HG03280 (cell line): ENCODE data around the gene CEACAM8.
"Not testable (repeated sequence)": the region's sequence is repeated elsewhere in the genome, so short reads cannot be mapped to it uniquely, and the experiment has no call there.

ENCODE experiments used
- ATAC-seq: cut with Tn5 transposase; IDR thresholded peaks from one replicate; pipeline ENCODE4 v1.9.1; 2021; ENCODE audit warnings: mild to moderate bottlenecking, moderate library complexity; ENCODE audit not compliant: unreplicated experiment

CEACAM8 gene

DNA sequence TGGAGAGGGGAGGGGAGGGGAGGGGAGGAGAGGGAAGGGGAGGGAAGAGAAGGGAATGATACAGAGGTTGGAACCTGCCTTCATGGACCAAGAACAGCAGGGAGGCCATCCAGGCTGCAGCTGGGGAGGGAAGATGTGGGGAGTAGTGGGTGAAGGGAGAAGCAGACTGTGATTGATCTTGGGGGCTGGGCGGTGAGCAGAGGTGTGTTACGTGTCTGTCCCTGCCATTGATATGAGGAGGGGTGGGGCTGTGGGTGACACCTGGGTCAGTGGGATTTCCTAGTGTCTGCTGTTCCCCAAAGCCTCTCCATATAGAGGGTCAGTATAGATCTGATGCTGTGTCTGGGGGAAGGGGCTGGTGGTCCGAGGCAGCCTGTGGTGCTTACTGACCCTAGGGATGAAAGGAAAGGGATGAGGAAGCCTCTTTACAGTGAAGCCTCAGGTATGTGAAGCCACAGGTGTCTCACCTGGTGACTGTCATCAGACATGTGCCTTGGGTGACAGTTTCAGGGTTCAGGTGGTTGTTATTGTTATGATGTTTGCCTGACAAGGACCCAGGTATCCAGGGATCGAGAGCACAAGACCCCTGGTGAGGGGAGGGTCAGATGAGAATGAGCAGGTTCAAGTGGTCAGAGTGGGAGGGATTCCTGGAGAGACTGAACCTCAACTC lies 47.8 kb downstream of the CEACAM8 start:
- no peak for ATAC-seq

DNA sequence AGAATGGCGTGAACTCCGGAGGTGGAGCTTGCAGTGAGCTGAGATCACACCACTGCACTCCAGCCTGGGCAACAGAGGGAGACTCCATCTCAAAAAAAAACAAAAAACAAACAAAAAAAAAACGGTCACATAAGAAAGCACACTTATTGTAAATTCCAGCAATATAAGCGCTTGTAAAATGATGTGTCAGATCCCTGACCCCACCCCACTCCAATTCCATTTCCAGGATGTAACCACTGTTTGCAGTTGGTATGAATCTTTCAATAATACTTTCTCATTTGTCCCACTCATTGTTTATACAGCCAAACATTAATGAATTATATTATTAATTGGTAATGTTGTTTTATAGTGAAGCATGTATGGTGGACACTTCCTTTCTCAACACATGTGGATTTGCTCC lies 50.6 kb downstream of the CEACAM8 start:
- no peak for ATAC-seq

DNA sequence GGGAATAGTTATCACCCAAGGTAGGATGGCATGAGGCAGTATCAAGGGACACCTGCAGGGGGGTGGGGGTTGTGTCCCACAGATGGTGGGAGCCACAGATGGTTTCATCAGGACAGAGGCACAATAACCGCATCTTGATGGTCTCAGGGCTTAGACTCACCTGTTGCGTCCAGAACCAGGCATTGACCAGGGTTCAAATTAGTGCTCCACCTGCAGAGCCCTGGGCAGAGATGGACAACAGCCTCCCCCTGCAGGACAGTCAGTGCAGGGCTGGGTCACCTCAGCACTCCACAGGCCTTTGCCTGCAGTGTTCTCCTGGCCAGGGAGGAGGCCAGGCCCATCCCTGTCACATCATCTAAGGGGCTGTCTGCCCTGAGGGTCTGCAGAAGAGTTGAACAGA lies 51.9 kb downstream of the CEACAM8 start:
- ATAC-seq: no peak

DNA sequence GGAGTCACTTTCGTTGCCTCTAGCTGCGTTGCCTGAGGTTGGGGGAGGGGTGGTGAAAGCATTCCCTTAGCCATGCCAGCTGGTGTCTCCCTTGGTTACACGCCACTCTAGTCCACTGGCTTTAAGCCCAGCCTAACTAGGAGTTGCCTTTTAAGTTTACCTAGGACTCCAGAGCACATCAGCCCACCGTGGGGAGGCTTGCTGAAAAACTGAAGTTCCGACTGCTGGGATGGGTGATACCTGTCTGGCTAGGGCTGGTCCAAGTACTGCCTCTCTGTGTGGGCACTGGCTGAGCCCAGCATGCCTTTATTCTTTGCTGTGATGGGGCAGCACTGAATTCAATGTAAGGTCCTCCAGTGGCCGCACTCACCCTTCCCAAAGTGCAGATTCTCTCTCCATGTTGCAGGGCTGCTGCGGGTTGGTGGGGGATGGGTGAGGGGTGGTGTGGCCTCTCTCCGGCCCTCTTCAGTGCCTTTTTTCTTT lies 54.6 kb downstream of the CEACAM8 start:
- no peak for ATAC-seq

DNA sequence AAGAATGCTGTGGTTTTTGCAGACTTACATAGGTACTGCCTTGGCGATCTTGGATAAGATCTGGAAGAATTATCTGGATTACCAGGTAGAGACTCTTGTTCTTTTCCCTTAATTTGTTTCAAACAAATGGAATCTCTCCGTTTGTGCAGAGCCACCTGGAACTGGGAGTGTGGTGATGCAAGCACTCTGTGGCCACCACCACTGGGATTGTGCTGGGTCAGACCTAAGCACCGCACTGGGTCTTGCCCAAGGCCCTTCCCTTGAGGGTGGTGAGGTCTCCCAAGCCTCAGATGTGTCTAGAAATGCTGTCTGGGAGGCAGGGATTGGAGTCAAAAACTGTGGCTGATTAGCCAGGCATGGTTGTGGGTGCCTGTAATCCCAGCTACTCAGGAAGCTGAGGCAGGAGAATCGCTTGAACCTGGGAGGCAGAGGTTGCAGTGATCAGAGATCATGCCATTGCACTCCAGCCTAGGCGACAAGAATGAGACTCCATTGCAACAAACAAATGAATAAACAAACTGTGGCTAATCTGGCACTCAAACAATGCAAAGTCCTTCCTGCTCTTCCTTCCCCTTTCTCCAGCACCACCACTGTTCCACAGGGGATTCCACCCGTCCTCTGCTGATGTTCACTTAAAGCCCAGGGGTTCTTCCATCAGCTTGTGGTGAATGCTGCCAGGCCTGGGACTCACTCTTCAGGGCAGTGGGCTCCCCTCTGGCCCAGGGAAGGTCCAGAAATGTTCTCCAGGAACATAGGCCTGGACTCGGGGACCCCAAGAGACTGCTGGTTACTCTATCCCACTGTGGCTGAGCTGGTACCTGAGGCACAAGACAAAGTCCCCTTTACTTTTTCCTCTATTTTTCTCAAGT lies 55.6 kb downstream of the CEACAM8 start:
- ATAC-seq: no peak

DNA sequence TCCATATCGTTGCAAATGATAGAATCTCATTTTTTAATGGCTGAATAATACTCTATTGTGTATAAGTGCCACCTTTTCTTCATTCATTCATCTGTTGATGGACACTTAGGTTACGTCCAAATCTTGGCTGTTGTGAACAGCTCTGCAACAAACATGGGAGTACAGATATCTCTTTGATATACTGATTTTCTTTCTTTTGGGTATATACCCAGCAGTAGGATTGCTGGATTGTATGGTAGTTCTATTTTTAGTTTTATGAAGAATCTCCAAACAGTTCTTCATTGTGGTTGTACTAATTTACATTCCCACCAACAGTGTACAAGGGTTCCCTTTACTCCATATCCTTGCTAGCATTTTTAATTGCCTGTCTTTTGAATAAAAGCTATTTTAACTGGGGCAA lies 59.4 kb downstream of the CEACAM8 start:
- not testable (repeated sequence) for ATAC-seq

DNA sequence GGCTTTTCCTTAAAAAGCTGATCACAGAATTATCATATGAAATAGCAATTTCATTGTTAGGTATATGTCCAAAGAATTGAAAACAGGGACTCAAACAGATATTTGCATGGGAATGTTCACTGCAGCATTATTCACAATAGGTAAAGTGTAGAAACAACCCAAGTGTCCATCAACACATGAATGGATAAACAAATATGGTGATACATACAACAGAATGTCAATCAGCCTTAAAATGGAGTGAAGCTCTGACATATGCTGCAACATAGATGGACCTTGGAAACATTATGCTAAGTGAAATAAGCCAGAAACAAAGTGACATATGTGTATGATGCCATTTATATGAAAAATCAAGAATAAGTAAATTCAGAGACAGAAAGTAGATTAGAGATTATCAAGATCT lies 60.3 kb downstream of the CEACAM8 start:
- no peak for ATAC-seq

DNA sequence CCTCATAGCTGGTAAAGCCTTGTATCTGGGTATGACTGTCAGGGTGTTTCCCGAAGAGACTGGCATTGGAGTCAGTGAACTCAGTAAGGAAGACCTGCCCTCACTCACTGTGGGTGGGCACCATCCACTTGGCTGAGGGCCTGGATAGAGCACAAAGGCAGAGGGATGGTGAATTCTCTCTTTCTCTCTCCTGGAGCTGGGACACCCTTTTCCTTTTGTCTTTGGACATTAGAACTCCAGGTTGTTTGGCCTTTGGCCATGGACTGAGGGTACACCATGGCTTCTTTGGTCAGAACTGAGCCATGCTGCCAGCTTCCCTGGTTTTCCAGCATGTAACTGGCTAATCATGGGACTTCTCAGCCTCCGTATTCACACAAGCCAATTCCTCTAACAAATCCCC lies 61.8 kb downstream of the CEACAM8 start:
- no peak for ATAC-seq

DNA sequence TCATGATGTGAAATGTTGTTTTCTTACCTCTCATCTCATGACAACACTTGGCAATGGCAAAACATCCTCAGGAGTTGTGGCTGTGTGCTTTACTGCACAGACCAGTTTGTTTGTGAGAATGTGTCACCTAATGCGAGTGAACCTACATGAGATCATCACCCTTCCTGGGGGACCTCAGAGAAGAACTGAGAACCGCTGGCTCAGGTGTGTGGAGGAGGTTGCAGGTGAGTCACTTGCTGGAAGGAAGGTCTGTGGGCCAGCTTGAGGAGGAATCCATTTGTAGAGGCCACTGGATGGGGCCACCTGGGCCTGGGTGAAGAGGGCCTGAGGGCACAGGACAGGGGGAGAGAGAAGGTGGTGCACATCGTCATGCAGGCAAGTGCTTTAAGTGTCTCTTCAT lies 63.4 kb downstream of the CEACAM8 start:
- no peak for ATAC-seq
